Measurements from ENCODE around the gene KRT13. TPM values are rescaled to one million over a fixed set of nuclear protein-coding genes. Genes with fewer than 3 reads are reported as not detected.
"Not testable (repeated sequence)": the region's sequence is repeated elsewhere in the genome, so short reads cannot be mapped to it uniquely, and the experiment has no call there.

KRT13 gene
- total and polyA plus RNA-seq, 8 donors: 0.17 to 29.1 (median 0.48) TPM; not detected in 2

DNA sequence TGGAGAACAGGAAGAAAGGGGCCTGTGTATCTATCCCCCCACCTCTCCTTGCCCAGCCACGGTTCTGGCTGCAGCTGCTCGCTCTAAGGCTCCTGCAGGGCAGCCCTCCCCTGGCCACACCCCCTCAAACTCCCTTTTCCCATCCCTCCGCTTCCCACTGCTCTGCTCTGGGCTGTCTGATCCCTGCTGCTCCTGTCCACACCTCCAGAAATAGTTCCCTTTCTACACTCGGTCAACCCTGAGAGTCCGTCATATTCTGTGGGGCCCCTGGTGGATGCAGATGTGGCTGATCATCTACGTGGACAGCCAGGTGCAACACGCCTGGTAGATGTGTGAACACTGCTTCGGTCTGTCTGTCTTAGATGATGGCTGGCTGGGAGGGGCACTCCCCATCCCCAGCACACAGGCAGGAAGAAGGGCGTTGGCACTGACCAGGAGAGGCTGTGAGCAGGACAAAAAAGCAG is 42.0 kb upstream of the KRT13 start:
- ATAC-seq (no peak), DNase-seq (no peak)
- Histone ChIP-seq H3K4me3 (no peak overlapping the region), H3K27me3 (peaks cover 0 to 24% of the 10 kb centered on the region in 2 donors), H3K4me1 (peaks cover 16 to 22% of the 10 kb centered on the region in 2 donors), H3K9me3 (peaks cover 0 to 6% of the 10 kb centered on the region in 2 donors), H3K36me3 (no peaks in the 10 kb centered on the region), H3K27ac (no peak overlapping the region)
- intact Hi-C loops (cut with DNase I): loop anchor here in 1 of 2 donors (10.0 kb wide), 1 partner anchor 643 kb away; no protein-coding TSS in a partner anchor
- TF ChIP-seq, protein P1, sequence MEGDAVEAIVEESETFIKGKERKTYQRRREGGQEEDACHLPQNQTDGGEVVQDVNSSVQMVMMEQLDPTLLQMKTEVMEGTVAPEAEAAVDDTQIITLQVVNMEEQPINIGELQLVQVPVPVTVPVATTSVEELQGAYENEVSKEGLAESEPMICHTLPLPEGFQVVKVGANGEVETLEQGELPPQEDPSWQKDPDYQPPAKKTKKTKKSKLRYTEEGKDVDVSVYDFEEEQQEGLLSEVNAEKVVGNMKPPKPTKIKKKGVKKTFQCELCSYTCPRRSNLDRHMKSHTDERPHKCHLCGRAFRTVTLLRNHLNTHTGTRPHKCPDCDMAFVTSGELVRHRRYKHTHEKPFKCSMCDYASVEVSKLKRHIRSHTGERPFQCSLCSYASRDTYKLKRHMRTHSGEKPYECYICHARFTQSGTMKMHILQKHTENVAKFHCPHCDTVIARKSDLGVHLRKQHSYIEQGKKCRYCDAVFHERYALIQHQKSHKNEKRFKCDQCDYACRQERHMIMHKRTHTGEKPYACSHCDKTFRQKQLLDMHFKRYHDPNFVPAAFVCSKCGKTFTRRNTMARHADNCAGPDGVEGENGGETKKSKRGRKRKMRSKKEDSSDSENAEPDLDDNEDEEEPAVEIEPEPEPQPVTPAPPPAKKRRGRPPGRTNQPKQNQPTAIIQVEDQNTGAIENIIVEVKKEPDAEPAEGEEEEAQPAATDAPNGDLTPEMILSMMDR (IDR thresholded peaks at IDR 0.05): no peak

- TF ChIP-seq, protein P1 (IDR thresholded peaks at IDR 0.05): no peak
- no peak overlapping the region for H3K4me3 ChIP-seq
Observed at GRCh38 chr17:41546819-41547218, 41.4 kb upstream of the KRT13 start.

GRCh38 chr17:41545829-41546410 is 40.5 kb upstream of the KRT13 start:
- no peak for ATAC-seq
- DNase-seq: no peak
- no peaks in the 10 kb centered on the region for H3K36me3 ChIP-seq
- peaks cover 16 to 22% of the 10 kb centered on the region in 2 donors for H3K4me1 ChIP-seq
- H3K4me3 ChIP-seq: no peak overlapping the region
- intact Hi-C loops (cut with DNase I): loop anchor here in 1 of 2 donors (10.0 kb wide), 1 partner anchor 641 kb away; no protein-coding TSS in a partner anchor
- H3K27me3 ChIP-seq: peaks cover 0 to 24% of the 10 kb centered on the region in 2 donors
- no peak overlapping the region for H3K27ac ChIP-seq
- TF ChIP-seq, protein P1 (IDR thresholded peaks at IDR 0.05): no peak
- H3K9me3 ChIP-seq: peaks cover 0 to 6% of the 10 kb centered on the region in 2 donors

More at GRCh38 chr17:41546819-41547218, 41.4 kb upstream of the KRT13 start:
- DNase-seq (no peak), ATAC-seq (no peak)
- Histone ChIP-seq H3K9me3 (peaks cover 0 to 6% of the 10 kb centered on the region in 2 donors), H3K27ac (no peak overlapping the region), H3K27me3 (peaks cover 0 to 24% of the 10 kb centered on the region in 2 donors), H3K4me1 (peaks cover 16 to 22% of the 10 kb centered on the region in 2 donors), H3K36me3 (no peaks in the 10 kb centered on the region)
- intact Hi-C loops (cut with DNase I): loop anchor here in 1 of 2 donors (10.0 kb wide), 1 partner anchor 642 kb away; no protein-coding TSS in a partner anchor

- H3K9me3 ChIP-seq: peaks cover 0 to 6% of the 10 kb centered on the region in 2 donors
- TF ChIP-seq, protein P1 (IDR thresholded peaks at IDR 0.05): no peak
- intact Hi-C loops (cut with DNase I): loop anchor here in 1 of 2 donors (10.0 kb wide), 1 partner anchor 640 kb away; no protein-coding TSS in a partner anchor
- H3K4me1 ChIP-seq: peaks cover 16 to 22% of the 10 kb centered on the region in 2 donors
- H3K36me3 ChIP-seq: no peaks in the 10 kb centered on the region
- ATAC-seq (no peak), DNase-seq (no peak)
- peaks cover 0 to 24% of the 10 kb centered on the region in 2 donors for H3K27me3 ChIP-seq
- H3K27ac ChIP-seq: peak overlapping the region in 1 of 2 donors; percentile 33
- no peak overlapping the region for H3K4me3 ChIP-seq
Observed at GRCh38 chr17:41544935-41545334, 39.5 kb upstream of the KRT13 start.

- intact Hi-C loops (cut with DNase I): loop anchor here in 1 of 2 donors (10.0 kb wide), 1 partner anchor 640 kb away; no protein-coding TSS in a partner anchor
- Histone ChIP-seq H3K27ac (peak overlapping the region in 1 of 2 donors; percentile 33), H3K4me1 (peaks cover 16 to 20% of the 10 kb centered on the region in 2 donors), H3K4me3 (no peak overlapping the region), H3K36me3 (no peaks in the 10 kb centered on the region), H3K27me3 (peaks cover 0 to 24% of the 10 kb centered on the region in 2 donors), H3K9me3 (peaks cover 0 to 6% of the 10 kb centered on the region in 2 donors)
- TF ChIP-seq, protein P1 (IDR thresholded peaks at IDR 0.05): no peak
- peak in 1 of 4 donors; percentile 58 for DNase-seq
- ATAC-seq: peak; percentile 52
Observed at GRCh38 chr17:41544491-41544892, 39.1 kb upstream of the KRT13 start.

GRCh38 chr17:41542786-41543185 is 37.4 kb upstream of the KRT13 start:
- not testable (repeated sequence) for ATAC-seq, H3K36me3 ChIP-seq, DNase-seq, H3K9me3 ChIP-seq, H3K4me3 ChIP-seq, H3K27ac ChIP-seq, H3K4me1 ChIP-seq
- intact Hi-C loops (cut with DNase I): loop anchor here in 1 of 2 donors (10.0 kb wide), 1 partner anchor 638 kb away; no protein-coding TSS in a partner anchor
- peaks cover 0 to 19% of the 10 kb centered on the region in 2 donors for H3K27me3 ChIP-seq
